Astrocyte (in vitro differentiated cells and primary cell): Measurements from ENCODE around the gene TNIP1. TPM values are rescaled to one million over a fixed set of nuclear protein-coding genes. Genes with fewer than 3 reads are reported as not detected.
A peak's percentile ranks its signal among the peaks of the same experiment; 100 is the strongest.

Experiments used
- DNase-seq: peaks from one replicate; pipeline ENCODE4 v3.0.0-alpha.2; 2010; ENCODE audit warnings: low read depth
- FAIRE-seq: peaks from 2 replicates; lab custom pipeline; 2011; peaks lifted over from hg19 to GRCh38; lab: Jason Lieb, UNC
- H2AFZ ChIP-seq: 2 replicates; pipeline ENCODE4 v1.6.0; 2012; ENCODE audit warnings: low read depth, low read length, inconsistent platforms
- H3K27ac ChIP-seq: 2 replicates; pipeline ENCODE4 v1.5.1; 2011; ENCODE audit warnings: low read depth, low read length, inconsistent platforms
- H3K27me3 ChIP-seq: 2 replicates; pipeline ENCODE4 v1.6.0; 2011; ENCODE audit warnings: low read length, inconsistent platforms; ENCODE audit not compliant: insufficient read depth
- H3K36me3 ChIP-seq: 2 replicates; pipeline ENCODE4 v1.5.1; 2011; ENCODE audit warnings: low read length, inconsistent platforms; ENCODE audit not compliant: insufficient read depth
- H3K4me1 ChIP-seq: 2 replicates; pipeline ENCODE4 v1.5.1; 2011; ENCODE audit warnings: low read length, inconsistent platforms; ENCODE audit not compliant: insufficient read depth
- H3K4me2 ChIP-seq: 2 replicates; pipeline ENCODE4 v1.6.0; 2012; ENCODE audit warnings: low read length, inconsistent platforms
- H3K4me3 ChIP-seq: 2 replicates; pipeline ENCODE4 v1.5.1; 2011; ENCODE audit warnings: low read depth, mild to moderate bottlenecking, low read length, inconsistent platforms; ENCODE audit not compliant: insufficient read depth
- H3K79me2 ChIP-seq: 2 replicates; pipeline ENCODE4 v1.6.0; 2012; ENCODE audit warnings: mild to moderate bottlenecking, low read length, inconsistent platforms; ENCODE audit not compliant: insufficient read depth
- H3K9ac ChIP-seq: 2 replicates; pipeline ENCODE4 v1.6.0; 2012; ENCODE audit warnings: mild to moderate bottlenecking, low read length, inconsistent platforms
- H3K9me3 ChIP-seq: 2 replicates; pipeline ENCODE4 v1.5.1; 2012; ENCODE audit warnings: low read depth, mild to moderate bottlenecking, low read length, inconsistent platforms; ENCODE audit not compliant: insufficient read depth
- H4K20me1 ChIP-seq: 2 replicates; pipeline ENCODE4 v1.6.0; 2012; ENCODE audit warnings: low read length, inconsistent platforms; ENCODE audit not compliant: insufficient read depth
- H3K27ac Mint-ChIP-seq: one replicate; pipeline ENCODE4 v1.8.0; 2021; ENCODE audit warnings: mild to moderate bottlenecking, mixed read lengths; ENCODE audit not compliant: unreplicated experiment
- H3K27me3 Mint-ChIP-seq: one replicate; pipeline ENCODE4 v1.8.0; 2021; ENCODE audit warnings: low read depth, mixed read lengths; ENCODE audit not compliant: unreplicated experiment
- H3K36me3 Mint-ChIP-seq: one replicate; pipeline ENCODE4 v1.8.0; 2021; ENCODE audit warnings: low read depth, mixed read lengths; ENCODE audit not compliant: unreplicated experiment
- H3K4me1 Mint-ChIP-seq: one replicate; pipeline ENCODE4 v1.8.0; 2021; ENCODE audit warnings: low read depth, mixed read lengths; ENCODE audit not compliant: unreplicated experiment
- H3K4me3 Mint-ChIP-seq: one replicate; pipeline ENCODE4 v1.8.0; 2021; ENCODE audit warnings: mild to moderate bottlenecking, moderate library complexity, mixed read lengths; ENCODE audit not compliant: unreplicated experiment
- H3K9me3 Mint-ChIP-seq: one replicate; pipeline ENCODE4 v1.8.0; 2021; ENCODE audit warnings: mild to moderate bottlenecking, mixed read lengths; ENCODE audit not compliant: unreplicated experiment
- CTCF ChIP-seq: IDR thresholded peaks from 2 replicates; pipeline ENCODE4 v1.5.1; 2011; ENCODE audit warnings: low read depth, mild to moderate bottlenecking, inconsistent platforms, low read length, moderate library complexity; ENCODE audit not compliant: insufficient read depth
- EZH2 ChIP-seq: IDR thresholded peaks from 2 replicates; pipeline ENCODE4 v1.6.1; 2012; ENCODE audit warnings: mild to moderate bottlenecking, low read length, inconsistent platforms; ENCODE audit not compliant: insufficient read depth
- total RNA-seq: library from RNA; stranded (reverse); gene quantifications from 2 replicates; pipeline ENCODE4 v1.2.1, GENCODE V29; 2021

Gene TNIP1
- total RNA-seq, 1 donor from 2014 or later = 119 TPM

GRCh38 chr5:151066920-151067319 lies 13.9 kb downstream of the TNIP1 start:
- H3K4me1 ChIP-seq = peaks cover 46% of the 10 kb centered on the region
- no peak overlapping the region for H3K9ac ChIP-seq
- H2AFZ ChIP-seq = no peak overlapping the region
- peaks cover 71% of the 10 kb centered on the region for H3K4me1 Mint-ChIP-seq
- H3K36me3 Mint-ChIP-seq = peaks cover 8% of the 10 kb centered on the region
- DNase-seq (no peak), FAIRE-seq (no peak)
- H3K9me3 Mint-ChIP-seq = no peaks in the 10 kb centered on the region
- TF ChIP-seq EZH2 (no peak), CTCF (no peak)
- peaks cover 10% of the 10 kb centered on the region for H3K36me3 ChIP-seq
- peaks cover 21% of the 10 kb centered on the region for H4K20me1 ChIP-seq
- H3K27me3 ChIP-seq = no peaks in the 10 kb centered on the region
- H3K27me3 Mint-ChIP-seq = no peaks in the 10 kb centered on the region
- peaks cover 5% of the 10 kb centered on the region for H3K9me3 ChIP-seq
- H3K4me3 ChIP-seq = no peak overlapping the region
- H3K79me2 ChIP-seq = peaks cover 92% of the 10 kb centered on the region
- H3K4me2 ChIP-seq = no peak overlapping the region
- H3K4me3 Mint-ChIP-seq = peak overlapping the region; percentile 56
- no peak overlapping the region for H3K27ac Mint-ChIP-seq
- H3K27ac ChIP-seq = no peak overlapping the region

- FAIRE-seq (no peak), DNase-seq (no peak)
- H3K4me3 ChIP-seq = no peak overlapping the region
- peaks cover 5% of the 10 kb centered on the region for H3K9me3 ChIP-seq
- peaks cover 21% of the 10 kb centered on the region for H4K20me1 ChIP-seq
- no peaks in the 10 kb centered on the region for H3K27me3 Mint-ChIP-seq
- peaks cover 12% of the 10 kb centered on the region for H3K36me3 ChIP-seq
- no peaks in the 10 kb centered on the region for H3K27me3 ChIP-seq
- no peak overlapping the region for H3K4me3 Mint-ChIP-seq
- TF ChIP-seq CTCF = no peak
- TF ChIP-seq EZH2 = no peak
- H3K36me3 Mint-ChIP-seq = peaks cover 16% of the 10 kb centered on the region
- H3K9ac ChIP-seq = no peak overlapping the region
- peaks cover 64% of the 10 kb centered on the region for H3K4me1 Mint-ChIP-seq
- no peak overlapping the region for H2AFZ ChIP-seq
- peaks cover 46% of the 10 kb centered on the region for H3K4me1 ChIP-seq
- no peaks in the 10 kb centered on the region for H3K9me3 Mint-ChIP-seq
- no peak overlapping the region for H3K27ac Mint-ChIP-seq
- H3K79me2 ChIP-seq = peaks cover 79% of the 10 kb centered on the region
- H3K27ac ChIP-seq = no peak overlapping the region
- H3K4me2 ChIP-seq = no peak overlapping the region
Measured at GRCh38 chr5:151065609-151066008, 15.2 kb downstream of the TNIP1 start.

GRCh38 chr5:151064916-151065499 lies 15.8 kb downstream of the TNIP1 start:
- no peak overlapping the region for H3K4me3 Mint-ChIP-seq
- Histone ChIP-seq H3K36me3 (peaks cover 12% of the 10 kb centered on the region), H2AFZ (no peak overlapping the region), H4K20me1 (peaks cover 21% of the 10 kb centered on the region), H3K4me3 (no peak overlapping the region), H3K4me2 (no peak overlapping the region), H3K27ac (no peak overlapping the region), H3K79me2 (peaks cover 73% of the 10 kb centered on the region), H3K9me3 (peaks cover 5% of the 10 kb centered on the region), H3K4me1 (peaks cover 46% of the 10 kb centered on the region), H3K27me3 (no peaks in the 10 kb centered on the region), H3K9ac (no peak overlapping the region)
- H3K36me3 Mint-ChIP-seq = peaks cover 22% of the 10 kb centered on the region
- no peak overlapping the region for H3K27ac Mint-ChIP-seq
- H3K4me1 Mint-ChIP-seq = peaks cover 60% of the 10 kb centered on the region
- H3K27me3 Mint-ChIP-seq = no peaks in the 10 kb centered on the region
- TF ChIP-seq CTCF (no peak), EZH2 (no peak)
- FAIRE-seq = no peak
- DNase-seq = no peak
- no peaks in the 10 kb centered on the region for H3K9me3 Mint-ChIP-seq
